ENCODE data around the gene HPCAL1. TPM values are rescaled to one million over a fixed set of nuclear protein-coding genes. Genes with fewer than 3 reads are reported as not detected.

HPCAL1 gene
- total RNA-seq, 2 donors from 2014 or later = 41.0 to 66.3 TPM

- no peaks in the 10 kb centered on the region for H3K27me3 ChIP-seq
- DNase-seq (no peak), ATAC-seq (no peak)
- WGBS, 2 donors = 82 to 88% methylated on average over 17 of the region's 17 CpGs
- no peaks in the 10 kb centered on the region for H3K9me3 ChIP-seq
- peaks cover 6 to 14% of the 10 kb centered on the region in 2 donors for H3K36me3 ChIP-seq (replicated peaks in 1 of 2; ENCODE audit: insufficient read depth in 1 of 2, low read depth in 2 of 2)
- TF ChIP-seq CTCF (IDR thresholded peaks at IDR 0.05) = no peak
- no peak for TF ChIP-seq POLR2A (IDR thresholded peaks at IDR 0.05)
- peaks cover 6% of the 10 kb centered on the region for H3K4me1 ChIP-seq
- intact Hi-C loops (cut with DNase I) = no loop called here
- H3K27ac ChIP-seq = no peak overlapping the region
- no peak overlapping the region for H3K4me3 ChIP-seq
Measured at GRCh38 chr2:10427618-10427949, 124.9 kb downstream of the HPCAL1 start.

GRCh38 chr2:10428355-10428754 lies 125.7 kb downstream of the HPCAL1 start:
- no peaks in the 10 kb centered on the region for H3K27me3 ChIP-seq
- H3K4me1 ChIP-seq = peaks cover 7% of the 10 kb centered on the region
- DNase-seq (no peak), ATAC-seq (no peak)
- TF ChIP-seq POLR2A (IDR thresholded peaks at IDR 0.05) (no peak), CTCF (IDR thresholded peaks at IDR 0.05) (no peak)
- peaks cover 6 to 9% of the 10 kb centered on the region in 2 donors for H3K36me3 ChIP-seq (replicated peaks in 1 of 2; ENCODE audit: insufficient read depth in 1 of 2, low read depth in 2 of 2)
- WGBS, 2 donors = 92 to 96% methylated on average over 7 to 8 of the region's 8 CpGs
- H3K4me3 ChIP-seq = no peak overlapping the region
- H3K9me3 ChIP-seq = no peaks in the 10 kb centered on the region
- H3K27ac ChIP-seq = no peak overlapping the region
- intact Hi-C loops (cut with DNase I) = no loop called here

- Histone ChIP-seq H3K27me3 (no peaks in the 10 kb centered on the region), H3K27ac (no peak overlapping the region), H3K4me3 (no peak overlapping the region), H3K4me1 (peaks cover 7% of the 10 kb centered on the region), H3K36me3 (replicated peaks in 1 of 2; ENCODE audit: insufficient read depth in 1 of 2, low read depth in 2 of 2) (peaks cover 6 to 8% of the 10 kb centered on the region in 2 donors), H3K9me3 (no peaks in the 10 kb centered on the region)
- TF ChIP-seq CTCF (IDR thresholded peaks at IDR 0.05) = no peak
- TF ChIP-seq POLR2A (IDR thresholded peaks at IDR 0.05) = no peak
- ATAC-seq (no peak), DNase-seq (no peak)
- intact Hi-C loops (cut with DNase I) = no loop called here
- 79 to 87% methylated on average over 3 of the region's 3 CpGs for WGBS, 2 donors
Measured at GRCh38 chr2:10428924-10429323, 126.2 kb downstream of the HPCAL1 start.

- DNase-seq (no peak), ATAC-seq (no peak)
- Histone ChIP-seq H3K9me3 (no peaks in the 10 kb centered on the region), H3K4me3 (no peak overlapping the region), H3K36me3 (replicated peaks in 1 of 2; ENCODE audit: insufficient read depth in 1 of 2, low read depth in 2 of 2) (peaks cover 5 to 6% of the 10 kb centered on the region in 2 donors), H3K27ac (no peak overlapping the region), H3K27me3 (no peaks in the 10 kb centered on the region), H3K4me1 (peaks cover 13% of the 10 kb centered on the region)
- intact Hi-C loops (cut with DNase I) = loop anchor here (10.0 kb wide), 1 partner anchor 626 kb away; no protein-coding TSS in a partner anchor
- TF ChIP-seq CTCF (IDR thresholded peaks at IDR 0.05) = no peak
- no peak for TF ChIP-seq POLR2A (IDR thresholded peaks at IDR 0.05)
- WGBS, 2 donors = 78 to 81% methylated on average over 8 of the region's 8 CpGs
Measured at GRCh38 chr2:10430886-10431622, 128.3 kb downstream of the HPCAL1 start.

- Histone ChIP-seq H3K9me3 (no peaks in the 10 kb centered on the region), H3K4me1 (peaks cover 13% of the 10 kb centered on the region), H3K4me3 (no peak overlapping the region), H3K27me3 (no peaks in the 10 kb centered on the region), H3K27ac (no peak overlapping the region), H3K36me3 (replicated peaks in 1 of 2; ENCODE audit: insufficient read depth in 1 of 2, low read depth in 2 of 2) (peaks cover 2 to 3% of the 10 kb centered on the region in 2 donors)
- WGBS, 2 donors = 63 to 70% methylated on average over 4 to 15 of the region's 16 CpGs
- no peak for DNase-seq
- intact Hi-C loops (cut with DNase I) = loop anchor here (10.0 kb wide), 1 partner anchor 627 kb away; no protein-coding TSS in a partner anchor
- TF ChIP-seq CTCF (IDR thresholded peaks at IDR 0.05) = no peak
- no peak for TF ChIP-seq POLR2A (IDR thresholded peaks at IDR 0.05)
- ATAC-seq = no peak
Measured at GRCh38 chr2:10431797-10432196, 129.1 kb downstream of the HPCAL1 start.

Data from body of pancreas (tissue), 4 donors.